ENCODE results near the gene MAN1C1. TPM values are rescaled to one million over a fixed set of nuclear protein-coding genes. Genes with fewer than 3 reads are reported as not detected.

The MAN1C1 gene
- total RNA-seq, 2 experiments from 2014 or later: 3.7 to 4.4 TPM

DNA sequence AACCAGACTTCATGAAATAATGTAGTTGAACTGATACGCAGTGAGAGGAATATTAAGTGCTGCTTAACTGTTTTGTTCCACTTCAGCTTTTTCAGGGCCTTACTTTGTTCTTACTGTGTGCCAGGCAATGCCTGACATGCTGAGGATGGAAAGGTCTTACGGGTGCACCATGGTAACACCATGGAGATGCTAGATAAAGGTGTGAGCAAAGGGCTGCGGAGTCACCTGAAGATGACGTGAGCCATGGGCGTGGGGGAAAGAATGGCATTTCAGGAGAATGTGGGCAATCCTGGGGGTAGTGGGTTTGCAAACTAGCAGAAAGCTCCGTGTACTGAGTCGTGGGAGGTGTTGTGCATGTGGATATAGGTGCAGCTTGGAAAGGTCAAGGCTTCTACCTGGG is 27.3 kb downstream of the MAN1C1 start:
- H3K9me3 Mint-ChIP-seq: peaks cover 4% of the 10 kb centered on the region
- CTCF ChIA-PET: interaction anchor here (1.6 to 4.9 kb wide), 5 partner anchors 12 to 252 kb away, joined by 4 to 22 read pairs (median 5); no protein-coding TSS in a partner anchor
- peaks cover 55% of the 10 kb centered on the region for H3K4me1 Mint-ChIP-seq (ENCODE audit: low read depth)
- no peak overlapping the region for H3K27ac Mint-ChIP-seq
- peaks cover 8% of the 10 kb centered on the region for H3K36me3 Mint-ChIP-seq (ENCODE audit: low read depth)
- DNase-seq: no peak
- POLR2A ChIA-PET: interaction anchor here (0.9 to 1.5 kb wide), 4 partner anchors 12 to 69 kb away, joined by 3 to 4 read pairs (median 4); no protein-coding TSS in a partner anchor
- H3K27me3 Mint-ChIP-seq: peaks cover 8% of the 10 kb centered on the region
- TF ChIP-seq, protein P1, sequence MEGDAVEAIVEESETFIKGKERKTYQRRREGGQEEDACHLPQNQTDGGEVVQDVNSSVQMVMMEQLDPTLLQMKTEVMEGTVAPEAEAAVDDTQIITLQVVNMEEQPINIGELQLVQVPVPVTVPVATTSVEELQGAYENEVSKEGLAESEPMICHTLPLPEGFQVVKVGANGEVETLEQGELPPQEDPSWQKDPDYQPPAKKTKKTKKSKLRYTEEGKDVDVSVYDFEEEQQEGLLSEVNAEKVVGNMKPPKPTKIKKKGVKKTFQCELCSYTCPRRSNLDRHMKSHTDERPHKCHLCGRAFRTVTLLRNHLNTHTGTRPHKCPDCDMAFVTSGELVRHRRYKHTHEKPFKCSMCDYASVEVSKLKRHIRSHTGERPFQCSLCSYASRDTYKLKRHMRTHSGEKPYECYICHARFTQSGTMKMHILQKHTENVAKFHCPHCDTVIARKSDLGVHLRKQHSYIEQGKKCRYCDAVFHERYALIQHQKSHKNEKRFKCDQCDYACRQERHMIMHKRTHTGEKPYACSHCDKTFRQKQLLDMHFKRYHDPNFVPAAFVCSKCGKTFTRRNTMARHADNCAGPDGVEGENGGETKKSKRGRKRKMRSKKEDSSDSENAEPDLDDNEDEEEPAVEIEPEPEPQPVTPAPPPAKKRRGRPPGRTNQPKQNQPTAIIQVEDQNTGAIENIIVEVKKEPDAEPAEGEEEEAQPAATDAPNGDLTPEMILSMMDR (IDR thresholded peaks at IDR 0.05): no peak
- intact Hi-C loops (cut with micrococcal nuclease): no loop called here
- H3K4me3 Mint-ChIP-seq: no peak overlapping the region
- no peak for ATAC-seq

DNA sequence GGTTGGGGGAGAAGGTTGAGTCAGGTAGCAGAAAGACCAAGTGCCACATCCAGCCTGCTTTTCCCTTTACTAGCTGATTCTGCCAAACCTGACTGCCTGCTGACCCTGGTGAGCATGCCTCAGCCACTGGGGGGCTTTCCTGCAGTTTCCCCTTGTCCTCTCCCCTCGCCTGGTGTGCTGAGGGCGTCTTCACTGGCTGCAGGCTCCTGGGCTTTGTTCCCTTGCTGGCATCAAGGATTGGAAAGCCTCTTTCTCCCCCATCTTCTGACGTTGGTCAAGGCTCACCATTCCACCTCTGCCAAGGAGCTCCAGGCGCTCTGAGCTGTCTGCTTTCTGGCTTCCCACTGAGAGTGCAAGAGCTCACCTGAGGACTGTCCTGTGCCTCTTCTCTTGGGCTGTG is 28.4 kb downstream of the MAN1C1 start:
- ATAC-seq (no peak), DNase-seq (no peak)
- H3K36me3 Mint-ChIP-seq (ENCODE audit: low read depth): peaks cover 2% of the 10 kb centered on the region
- ChIA-PET CTCF (interaction anchor here (0.8 to 4.5 kb wide), 8 partner anchors 13 to 47 kb away, joined by 3 to 20 read pairs (median 4); no protein-coding TSS in a partner anchor), POLR2A (interaction anchor here (0.8 kb wide), 1 partner anchor 13 kb away, joined by 3 read pairs; no protein-coding TSS in a partner anchor)
- no peak overlapping the region for H3K4me3 Mint-ChIP-seq
- TF ChIP-seq, protein P1 (IDR thresholded peaks at IDR 0.05): no peak
- H3K9me3 Mint-ChIP-seq: no peaks in the 10 kb centered on the region
- H3K4me1 Mint-ChIP-seq (ENCODE audit: low read depth): peaks cover 59% of the 10 kb centered on the region
- peaks cover 8% of the 10 kb centered on the region for H3K27me3 Mint-ChIP-seq
- no peak overlapping the region for H3K27ac Mint-ChIP-seq
- intact Hi-C loops (cut with micrococcal nuclease): no loop called here

DNA sequence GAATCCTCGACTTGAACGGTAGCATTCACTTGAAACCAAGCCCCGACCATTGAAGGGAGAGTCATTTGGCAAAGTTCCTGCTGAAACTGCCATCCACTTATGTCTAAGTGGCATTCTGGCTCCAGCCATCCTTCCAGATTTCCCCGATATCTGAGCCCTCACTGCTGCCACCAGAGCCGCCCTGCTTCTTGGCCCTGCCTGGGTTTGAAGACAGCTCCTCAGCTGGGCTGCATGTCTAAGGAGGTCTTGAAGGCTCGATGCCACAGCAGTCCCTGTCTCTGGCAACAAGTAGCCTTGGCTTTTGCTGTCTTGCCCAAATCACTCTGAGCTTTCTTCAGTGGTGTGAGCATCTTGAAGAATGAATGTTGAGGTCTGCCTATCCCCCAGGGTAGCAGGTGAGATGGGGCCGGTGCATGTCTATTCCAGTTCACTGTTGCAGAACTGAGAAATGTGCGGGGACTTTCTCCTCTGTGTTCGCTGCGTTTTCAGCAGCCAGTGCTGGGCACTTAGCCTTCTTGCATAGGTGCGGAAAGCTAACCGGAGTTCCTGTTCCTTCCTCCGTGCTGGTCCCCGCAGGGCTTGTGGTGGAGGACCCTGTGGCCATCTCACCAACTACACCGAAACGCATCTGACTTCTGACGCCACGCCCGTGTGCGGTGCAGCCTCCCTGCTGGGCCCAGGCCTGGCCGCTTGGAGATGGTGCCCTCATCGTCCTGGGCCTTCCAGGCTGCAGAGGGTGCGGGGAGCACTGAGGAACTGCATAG is 29.2 kb downstream of the MAN1C1 start:
- intact Hi-C loops (cut with micrococcal nuclease): no loop called here
- Mint-ChIP-seq H3K4me1 (ENCODE audit: low read depth) (peaks cover 53% of the 10 kb centered on the region), H3K36me3 (ENCODE audit: low read depth) (peaks cover 2% of the 10 kb centered on the region), H3K4me3 (no peak overlapping the region), H3K27ac (no peak overlapping the region), H3K9me3 (no peaks in the 10 kb centered on the region), H3K27me3 (peaks cover 6% of the 10 kb centered on the region)
- POLR2A ChIA-PET: interaction anchor here (0.6 kb wide), 1 partner anchor 21 kb away, joined by 3 read pairs; no protein-coding TSS in a partner anchor
- no peak for DNase-seq
- CTCF ChIA-PET: interaction anchor here (0.8 to 4.5 kb wide), 7 partner anchors 14 to 34 kb away, joined by 3 to 20 read pairs (median 5); no protein-coding TSS in a partner anchor
- TF ChIP-seq, protein P1 (IDR thresholded peaks at IDR 0.05): no peak
- ATAC-seq: no peak

DNA sequence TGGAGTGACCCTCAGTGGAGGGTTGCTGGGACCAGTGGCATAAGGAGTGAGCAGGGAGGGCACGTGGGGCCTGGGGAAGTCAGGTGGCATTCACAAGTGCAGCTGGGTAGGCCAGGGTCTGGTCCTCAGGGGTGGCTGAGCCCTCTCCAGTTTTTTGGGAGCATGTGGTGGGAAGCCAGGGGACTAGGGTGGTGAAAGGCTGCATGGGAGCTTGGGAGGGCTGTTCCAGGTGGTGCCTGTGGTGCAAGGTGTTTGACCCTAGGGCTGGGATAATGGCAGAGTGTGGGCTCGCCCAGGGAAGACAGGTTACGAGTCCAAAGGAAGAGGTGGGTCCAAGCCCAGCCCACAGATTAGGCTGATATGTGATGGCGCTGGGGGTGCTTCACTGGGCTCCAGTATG is 30.5 kb downstream of the MAN1C1 start:
- peaks cover 40% of the 10 kb centered on the region for H3K4me1 Mint-ChIP-seq (ENCODE audit: low read depth)
- H3K9me3 Mint-ChIP-seq: no peaks in the 10 kb centered on the region
- peaks cover 1% of the 10 kb centered on the region for H3K27me3 Mint-ChIP-seq
- intact Hi-C loops (cut with micrococcal nuclease): no loop called here
- H3K4me3 Mint-ChIP-seq: no peak overlapping the region
- ATAC-seq (no peak), DNase-seq (no peak)
- peaks cover 2% of the 10 kb centered on the region for H3K36me3 Mint-ChIP-seq (ENCODE audit: low read depth)
- ChIA-PET CTCF (no interaction called here), POLR2A (interaction anchor here (0.7 to 1.6 kb wide), 4 partner anchors 10 to 127 kb away, joined by 3 to 5 read pairs (median 4); no protein-coding TSS in a partner anchor)
- TF ChIP-seq, protein P1 (IDR thresholded peaks at IDR 0.05): no peak
- no peak overlapping the region for H3K27ac Mint-ChIP-seq

DNA sequence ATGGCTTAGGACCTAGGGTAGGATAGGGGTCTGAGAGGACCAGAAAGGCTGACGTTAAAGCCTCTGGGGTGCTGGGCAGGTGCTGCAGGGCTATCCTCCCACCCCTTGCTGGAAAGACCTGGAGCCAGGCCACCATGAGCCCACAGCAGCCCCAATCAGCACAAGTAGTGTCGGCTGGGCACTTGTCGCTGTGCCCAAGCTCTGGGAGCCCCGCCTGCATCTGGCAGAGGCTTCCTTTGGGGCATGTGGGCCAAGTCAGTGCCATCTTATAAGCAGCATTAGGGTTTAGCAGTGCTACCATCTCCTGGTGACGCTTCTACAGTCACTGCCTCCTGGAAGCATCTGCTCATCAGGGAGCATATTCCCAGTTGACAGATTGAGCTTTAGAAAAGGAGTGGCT is 31.3 kb downstream of the MAN1C1 start:
- Mint-ChIP-seq H3K36me3 (ENCODE audit: low read depth) (peaks cover 2% of the 10 kb centered on the region), H3K4me1 (ENCODE audit: low read depth) (peaks cover 33% of the 10 kb centered on the region), H3K4me3 (no peak overlapping the region), H3K27ac (no peak overlapping the region), H3K27me3 (peaks cover 1% of the 10 kb centered on the region), H3K9me3 (no peaks in the 10 kb centered on the region)
- DNase-seq (no peak), ATAC-seq (no peak)
- intact Hi-C loops (cut with micrococcal nuclease): no loop called here
- TF ChIP-seq, protein P1 (IDR thresholded peaks at IDR 0.05): no peak
- ChIA-PET POLR2A (interaction anchor here (0.6 to 1.6 kb wide), 6 partner anchors 9 to 978 kb away, joined by 3 to 5 read pairs (median 3); no protein-coding TSS in a partner anchor), CTCF (interaction anchor here (1.2 kb wide), 1 partner anchor 29 kb away, joined by 3 read pairs; no protein-coding TSS in a partner anchor)
